ENCODE data around the gene LSM12. TPM values are rescaled to one million over a fixed set of nuclear protein-coding genes. Genes with fewer than 3 reads are reported as not detected.

Gene LSM12
- polyA plus RNA-seq, 1 donor: 47.4 TPM

- DNase-seq: no peak
Observed at GRCh38 chr17:43987131-43988021, 79.1 kb downstream of the LSM12 start.

DNA sequence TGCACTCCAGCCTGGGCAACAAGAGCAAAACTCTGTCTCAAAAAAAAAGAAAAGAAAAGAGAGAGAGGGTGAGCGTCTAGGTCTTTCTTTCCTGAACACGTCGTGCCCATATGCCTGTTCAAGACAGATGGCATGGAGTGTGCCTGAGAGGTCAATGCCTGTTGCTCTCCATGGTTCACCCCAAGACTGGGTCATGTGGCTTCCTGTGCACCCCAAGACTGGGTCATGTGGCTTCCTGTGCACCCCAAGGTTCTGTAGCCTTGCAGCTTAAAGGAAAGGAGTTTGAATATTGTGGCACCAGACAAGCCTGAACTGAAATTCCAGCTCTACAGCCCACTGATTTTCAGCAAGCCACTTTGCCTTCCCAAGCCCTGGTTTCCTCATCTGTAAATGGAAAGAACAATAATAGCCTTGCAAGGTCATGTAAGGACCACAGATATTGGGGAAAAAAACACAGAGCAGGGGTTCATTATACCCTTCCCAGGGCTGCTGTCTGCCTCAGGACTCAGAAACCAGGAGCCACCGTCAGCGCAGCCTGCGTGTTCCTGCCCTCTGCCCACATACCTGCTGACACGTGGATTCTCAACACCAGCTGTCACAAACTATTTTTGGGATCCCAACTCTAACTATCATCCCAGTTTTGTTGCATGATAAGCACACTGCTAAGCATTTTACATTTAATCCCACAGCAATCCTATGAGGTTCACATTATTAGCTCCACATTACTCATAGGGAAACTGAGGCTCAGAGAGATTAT lies 80.1 kb downstream of the LSM12 start:
- DNase-seq: no peak

GRCh38 chr17:43984521-43984920 lies 82.0 kb downstream of the LSM12 start:
- DNase-seq: no peak

Other genes starting within 250 kb of the LSM12 start
- 13.6 TPM for gene MPP3, start 233.5 kb downstream of the LSM12 start, polyA plus RNA-seq (ENCODE audit: insufficient read length)
- 0.70 TPM for gene CD300LG, start 219.5 kb downstream of the LSM12 start, polyA plus RNA-seq (ENCODE audit: insufficient read length)
- gene MPP2, start 159.1 kb downstream of the LSM12 start, polyA plus RNA-seq (ENCODE audit: insufficient read length): 6.4 TPM
- 0.45 TPM for gene PPY, start 124.2 kb downstream of the LSM12 start, polyA plus RNA-seq (ENCODE audit: insufficient read length)
- 0.22 TPM for gene PYY, start 112.7 kb downstream of the LSM12 start, polyA plus RNA-seq (ENCODE audit: insufficient read length)
- 2.0 TPM for gene NAGS, start 62.0 kb downstream of the LSM12 start, polyA plus RNA-seq (ENCODE audit: insufficient read length)
- gene TMEM101, start 51.7 kb downstream of the LSM12 start, polyA plus RNA-seq (ENCODE audit: insufficient read length): 38.7 TPM
- gene G6PC3, start 4.1 kb upstream of the LSM12 start, polyA plus RNA-seq (ENCODE audit: insufficient read length): 69.6 TPM
- 44.7 TPM for gene HDAC5, start 57.0 kb upstream of the LSM12 start, polyA plus RNA-seq (ENCODE audit: insufficient read length)
- 6.8 TPM for gene HROB, start 75.3 kb upstream of the LSM12 start, polyA plus RNA-seq (ENCODE audit: insufficient read length)
- gene ASB16, start 104.0 kb upstream of the LSM12 start, polyA plus RNA-seq (ENCODE audit: insufficient read length): 3.0 TPM
- 46.8 TPM for gene TMUB2, start 120.3 kb upstream of the LSM12 start, polyA plus RNA-seq (ENCODE audit: insufficient read length)
- gene ATXN7L3, start 133.2 kb upstream of the LSM12 start, polyA plus RNA-seq (ENCODE audit: insufficient read length): 69.2 TPM
- 121 TPM for gene UBTF, start 153.0 kb upstream of the LSM12 start, polyA plus RNA-seq (ENCODE audit: insufficient read length)
- gene SLC4A1, start 201.5 kb upstream of the LSM12 start, polyA plus RNA-seq (ENCODE audit: insufficient read length): 5.9 TPM
- gene RUNDC3A, start 241.9 kb upstream of the LSM12 start, polyA plus RNA-seq (ENCODE audit: insufficient read length): 1.8 TPM